ENCODE results near the gene PPOX.

Gene PPOX

DNA sequence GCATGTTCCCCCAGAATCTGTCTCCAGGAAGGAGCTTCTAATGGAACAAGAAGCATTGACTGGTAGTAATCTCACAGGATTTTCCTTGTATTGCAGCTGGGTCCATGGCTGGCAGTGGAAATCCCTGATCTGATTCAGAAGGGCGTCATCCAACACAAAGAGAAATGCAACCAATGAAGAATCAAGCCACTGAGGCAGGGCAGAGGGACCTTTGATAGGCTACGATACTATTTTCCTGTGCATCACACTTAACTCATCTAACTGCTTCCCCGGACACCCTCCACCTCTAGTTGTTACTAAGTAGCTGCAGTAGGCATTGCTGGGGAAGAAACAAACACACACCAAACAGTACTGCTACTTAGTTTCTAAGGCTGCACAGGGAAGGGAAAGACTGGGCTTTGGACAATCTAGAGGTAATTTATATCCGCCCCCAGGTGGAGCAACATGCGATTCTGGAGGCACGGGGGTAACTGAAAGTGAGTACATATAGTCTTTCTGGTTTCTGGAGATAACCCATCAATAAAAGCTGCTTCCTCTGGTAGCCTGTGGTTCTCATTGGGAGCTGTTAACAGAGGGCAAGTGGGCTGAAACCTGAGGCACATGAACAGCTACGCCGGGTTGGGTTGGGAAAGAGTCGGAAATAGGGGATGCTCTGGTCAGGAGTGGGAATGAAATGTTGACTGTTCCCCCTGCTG, 7.8 kb upstream of the PPOX start:
- TF ChIP-seq, protein P1, sequence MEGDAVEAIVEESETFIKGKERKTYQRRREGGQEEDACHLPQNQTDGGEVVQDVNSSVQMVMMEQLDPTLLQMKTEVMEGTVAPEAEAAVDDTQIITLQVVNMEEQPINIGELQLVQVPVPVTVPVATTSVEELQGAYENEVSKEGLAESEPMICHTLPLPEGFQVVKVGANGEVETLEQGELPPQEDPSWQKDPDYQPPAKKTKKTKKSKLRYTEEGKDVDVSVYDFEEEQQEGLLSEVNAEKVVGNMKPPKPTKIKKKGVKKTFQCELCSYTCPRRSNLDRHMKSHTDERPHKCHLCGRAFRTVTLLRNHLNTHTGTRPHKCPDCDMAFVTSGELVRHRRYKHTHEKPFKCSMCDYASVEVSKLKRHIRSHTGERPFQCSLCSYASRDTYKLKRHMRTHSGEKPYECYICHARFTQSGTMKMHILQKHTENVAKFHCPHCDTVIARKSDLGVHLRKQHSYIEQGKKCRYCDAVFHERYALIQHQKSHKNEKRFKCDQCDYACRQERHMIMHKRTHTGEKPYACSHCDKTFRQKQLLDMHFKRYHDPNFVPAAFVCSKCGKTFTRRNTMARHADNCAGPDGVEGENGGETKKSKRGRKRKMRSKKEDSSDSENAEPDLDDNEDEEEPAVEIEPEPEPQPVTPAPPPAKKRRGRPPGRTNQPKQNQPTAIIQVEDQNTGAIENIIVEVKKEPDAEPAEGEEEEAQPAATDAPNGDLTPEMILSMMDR (IDR thresholded peaks at IDR 0.05) = no peak

DNA sequence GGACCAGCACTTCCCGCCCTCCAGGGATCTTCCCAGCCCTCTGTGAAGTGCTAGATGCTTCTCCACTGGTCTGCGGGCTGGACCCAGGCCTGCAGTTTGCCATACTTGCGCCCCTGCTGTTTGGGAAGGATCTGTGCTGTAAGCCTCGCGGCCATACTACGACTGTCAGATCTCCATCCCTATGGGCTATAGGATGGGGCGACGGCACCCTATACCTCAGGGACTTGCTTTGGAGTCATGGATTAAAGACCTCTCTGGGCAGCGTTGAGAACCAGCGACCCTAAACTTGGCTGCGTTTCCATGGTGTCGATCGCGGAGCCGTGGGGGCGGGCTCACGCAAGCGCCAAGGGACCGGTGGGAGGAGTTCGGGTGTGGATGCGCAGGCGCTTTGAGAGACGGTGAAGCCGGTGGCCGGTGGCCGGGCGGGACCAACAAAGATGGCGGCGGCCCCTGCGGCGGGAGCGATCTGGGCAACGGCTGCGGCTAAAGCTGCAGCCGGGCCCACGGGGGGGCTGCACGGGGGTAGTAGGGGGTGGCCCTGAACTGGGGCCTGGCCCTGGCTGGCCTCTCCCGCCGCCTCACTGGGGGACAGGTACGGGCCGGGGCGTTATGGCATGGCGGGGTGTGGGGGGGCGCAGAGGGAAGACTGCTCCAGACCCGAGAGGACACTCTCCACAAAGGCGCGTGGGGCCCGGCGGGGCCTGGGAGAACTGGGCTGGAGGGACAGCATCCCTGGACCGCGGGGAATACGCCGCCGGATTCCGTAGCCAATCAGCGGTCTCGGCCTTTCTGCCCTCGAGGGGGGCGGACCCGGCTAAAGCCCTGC, 6.9 kb upstream of the PPOX start, which contains the start of gene USP21:
Gene USP21 (plus strand): TSS at position 414 of the 826 bp plus-strand sequence. CDS start 1,141 bp downstream, outside the sequence.
- TF ChIP-seq, protein P1 (IDR thresholded peaks at IDR 0.05) = no peak; the same call in 1 of the 2 replicates

DNA sequence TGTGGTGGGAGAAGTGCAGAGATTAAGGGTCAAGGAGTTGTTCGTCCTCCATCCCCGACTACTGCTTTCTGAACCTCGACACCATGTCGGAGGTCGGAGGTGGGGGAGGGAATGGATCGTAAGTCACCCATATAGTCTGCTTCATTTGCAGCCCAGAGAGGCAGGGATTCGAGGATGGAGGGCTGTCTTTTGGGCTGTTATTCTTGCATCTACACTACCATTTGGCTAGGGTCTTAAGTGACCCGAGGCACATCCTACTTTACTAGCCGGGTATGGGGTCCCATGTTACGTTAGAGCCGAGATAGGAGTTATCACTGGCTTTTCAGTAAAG, 6.3 kb upstream of the PPOX start:
- TF ChIP-seq, protein P1 (IDR thresholded peaks at IDR 0.05) = no peak

DNA sequence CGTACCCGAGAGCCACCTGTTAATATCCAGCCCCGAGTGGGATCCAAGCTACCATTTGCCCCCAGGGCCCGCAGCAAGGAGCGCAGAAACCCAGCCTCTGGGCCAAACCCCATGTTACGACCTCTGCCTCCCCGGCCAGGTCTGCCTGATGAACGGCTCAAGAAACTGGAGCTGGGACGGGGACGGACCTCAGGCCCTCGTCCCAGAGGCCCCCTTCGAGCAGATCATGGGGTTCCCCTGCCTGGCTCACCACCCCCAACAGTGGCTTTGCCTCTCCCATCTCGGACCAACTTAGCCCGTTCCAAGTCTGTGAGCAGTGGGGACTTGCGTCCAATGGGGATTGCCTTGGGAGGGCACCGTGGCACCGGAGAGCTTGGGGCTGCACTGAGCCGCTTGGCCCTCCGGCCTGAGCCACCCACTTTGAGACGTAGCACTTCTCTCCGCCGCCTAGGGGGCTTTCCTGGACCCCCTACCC, 5.5 kb upstream of the PPOX start:
- TF ChIP-seq, protein P1 (IDR thresholded peaks at IDR 0.05) = no peak

DNA sequence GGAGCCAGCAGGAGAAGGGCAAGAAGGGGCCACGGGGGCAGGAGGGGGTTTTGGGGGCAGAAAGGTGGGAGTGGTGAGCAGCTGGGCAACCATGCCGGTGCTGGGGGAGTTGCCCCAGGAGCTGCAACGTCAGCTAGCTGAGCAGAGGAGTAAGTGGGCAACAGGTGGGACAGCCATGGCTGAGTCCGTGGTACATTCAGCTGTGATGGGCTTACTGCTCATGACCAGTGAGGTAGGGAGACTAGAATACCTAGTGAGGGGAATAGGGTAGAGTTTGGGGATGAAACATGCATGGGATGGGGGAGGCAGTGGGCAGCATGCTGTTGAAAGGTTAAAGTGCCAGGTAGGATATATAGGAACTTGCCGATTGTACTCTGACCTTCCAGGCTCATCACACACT, 4.6 kb upstream of the PPOX start:
- TF ChIP-seq, protein P1 (IDR thresholded peaks at IDR 0.05) = no peak

DNA sequence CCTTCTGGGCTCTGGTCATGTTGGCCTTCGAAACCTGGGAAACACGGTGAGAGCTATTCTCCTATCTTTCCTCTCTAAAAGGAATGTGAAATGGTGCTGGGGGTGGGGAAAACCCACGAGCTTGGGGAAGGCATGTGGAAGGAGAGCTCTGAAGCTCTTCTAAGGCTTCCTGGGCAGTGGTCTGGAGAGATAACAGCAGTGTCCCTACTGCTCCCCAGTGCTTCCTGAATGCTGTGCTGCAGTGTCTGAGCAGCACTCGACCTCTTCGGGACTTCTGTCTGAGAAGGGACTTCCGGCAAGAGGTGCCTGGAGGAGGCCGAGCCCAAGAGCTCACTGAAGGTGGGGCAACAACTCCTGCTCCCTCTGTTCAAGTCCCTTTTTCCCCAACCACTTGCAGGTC, 4.2 kb upstream of the PPOX start:
- TF ChIP-seq, protein P1 (IDR thresholded peaks at IDR 0.05) = no peak

DNA sequence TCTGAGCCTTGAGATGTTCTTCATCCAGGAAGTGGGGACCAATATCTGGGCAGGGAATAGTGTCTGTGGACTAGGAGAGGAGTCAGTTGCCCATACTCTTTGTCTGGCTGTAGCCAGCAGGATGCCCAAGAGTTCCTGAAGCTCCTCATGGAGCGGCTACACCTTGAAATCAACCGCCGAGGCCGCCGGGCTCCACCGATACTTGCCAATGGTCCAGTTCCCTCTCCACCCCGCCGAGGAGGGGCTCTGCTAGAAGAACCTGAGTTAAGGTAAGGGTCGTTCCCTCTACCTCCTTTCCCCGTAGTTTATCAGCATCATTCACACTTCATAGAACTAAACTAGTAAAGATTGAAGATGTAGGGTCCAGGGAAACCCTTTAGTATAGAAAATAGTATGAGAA, 3.4 kb upstream of the PPOX start:
- TF ChIP-seq, protein P1 (IDR thresholded peaks at IDR 0.05) = no peak

All from LNCAP (cell line).